ENCODE data around the gene PALMD. TPM values are rescaled to one million over a fixed set of nuclear protein-coding genes. Genes with fewer than 3 reads are reported as not detected.
A peak's percentile ranks its signal among the peaks of the same experiment; 100 is the strongest.

The PALMD gene
- total RNA-seq, 1 donor from 2014 or later: 1.3 TPM

- Histone ChIP-seq H3K4me3 (ENCODE audit: low read depth, low read length) (no peak overlapping the region), H3K36me3 (ENCODE audit: control insufficient read depth, insufficient read depth, low read length) (peaks cover 1% of the 10 kb centered on the region), H3K27me3 (ENCODE audit: control insufficient read depth, insufficient read depth, low read length) (no peaks in the 10 kb centered on the region)
- DNase-seq (ENCODE audit: low read depth) (peak; percentile 83), FAIRE-seq (no peak)
- TF ChIP-seq, protein P1, sequence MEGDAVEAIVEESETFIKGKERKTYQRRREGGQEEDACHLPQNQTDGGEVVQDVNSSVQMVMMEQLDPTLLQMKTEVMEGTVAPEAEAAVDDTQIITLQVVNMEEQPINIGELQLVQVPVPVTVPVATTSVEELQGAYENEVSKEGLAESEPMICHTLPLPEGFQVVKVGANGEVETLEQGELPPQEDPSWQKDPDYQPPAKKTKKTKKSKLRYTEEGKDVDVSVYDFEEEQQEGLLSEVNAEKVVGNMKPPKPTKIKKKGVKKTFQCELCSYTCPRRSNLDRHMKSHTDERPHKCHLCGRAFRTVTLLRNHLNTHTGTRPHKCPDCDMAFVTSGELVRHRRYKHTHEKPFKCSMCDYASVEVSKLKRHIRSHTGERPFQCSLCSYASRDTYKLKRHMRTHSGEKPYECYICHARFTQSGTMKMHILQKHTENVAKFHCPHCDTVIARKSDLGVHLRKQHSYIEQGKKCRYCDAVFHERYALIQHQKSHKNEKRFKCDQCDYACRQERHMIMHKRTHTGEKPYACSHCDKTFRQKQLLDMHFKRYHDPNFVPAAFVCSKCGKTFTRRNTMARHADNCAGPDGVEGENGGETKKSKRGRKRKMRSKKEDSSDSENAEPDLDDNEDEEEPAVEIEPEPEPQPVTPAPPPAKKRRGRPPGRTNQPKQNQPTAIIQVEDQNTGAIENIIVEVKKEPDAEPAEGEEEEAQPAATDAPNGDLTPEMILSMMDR (IDR thresholded peaks at IDR 0.05; ENCODE audit: insufficient read depth, low read length, severe bottlenecking): no peak
Measured at GRCh38 chr1:99682291-99682751, 36.4 kb downstream of the PALMD start.

GRCh38 chr1:99685516-99686180 is 39.7 kb downstream of the PALMD start:
- no peak overlapping the region for H3K4me3 ChIP-seq (ENCODE audit: low read depth, low read length)
- DNase-seq (ENCODE audit: low read depth) (peak; percentile 76), FAIRE-seq (peak; percentile 36)
- peaks cover 5% of the 10 kb centered on the region for H3K36me3 ChIP-seq (ENCODE audit: control insufficient read depth, insufficient read depth, low read length)
- TF ChIP-seq, protein P1 (IDR thresholded peaks at IDR 0.05; ENCODE audit: insufficient read depth, low read length, severe bottlenecking): peak; percentile 80
- H3K27me3 ChIP-seq (ENCODE audit: control insufficient read depth, insufficient read depth, low read length): no peaks in the 10 kb centered on the region

DNA sequence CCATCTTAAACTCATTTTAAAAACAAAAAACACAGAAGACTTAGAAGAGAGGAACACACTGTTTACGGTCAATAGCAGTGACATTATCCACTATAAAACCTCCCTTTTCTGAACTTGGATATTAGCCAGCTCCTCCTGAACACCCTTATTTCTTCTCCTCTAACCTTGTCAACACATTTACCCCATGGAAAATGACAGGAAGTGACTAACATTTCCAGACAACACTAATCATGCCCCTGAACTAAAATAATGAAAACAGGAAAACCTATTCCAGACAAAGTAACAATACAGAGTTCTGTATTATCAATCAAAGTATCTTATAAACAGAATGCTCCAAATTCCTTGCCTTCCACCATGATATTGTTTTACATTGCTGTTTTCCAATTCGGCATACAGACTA is 45.3 kb downstream of the PALMD start:
- peaks cover 5% of the 10 kb centered on the region for H3K36me3 ChIP-seq (ENCODE audit: control insufficient read depth, insufficient read depth, low read length)
- TF ChIP-seq, protein P1 (IDR thresholded peaks at IDR 0.05; ENCODE audit: insufficient read depth, low read length, severe bottlenecking): no peak
- H3K4me3 ChIP-seq (ENCODE audit: low read depth, low read length): no peak overlapping the region
- FAIRE-seq (no peak), DNase-seq (ENCODE audit: low read depth) (peak; percentile 51)
- no peaks in the 10 kb centered on the region for H3K27me3 ChIP-seq (ENCODE audit: control insufficient read depth, insufficient read depth, low read length)

DNA sequence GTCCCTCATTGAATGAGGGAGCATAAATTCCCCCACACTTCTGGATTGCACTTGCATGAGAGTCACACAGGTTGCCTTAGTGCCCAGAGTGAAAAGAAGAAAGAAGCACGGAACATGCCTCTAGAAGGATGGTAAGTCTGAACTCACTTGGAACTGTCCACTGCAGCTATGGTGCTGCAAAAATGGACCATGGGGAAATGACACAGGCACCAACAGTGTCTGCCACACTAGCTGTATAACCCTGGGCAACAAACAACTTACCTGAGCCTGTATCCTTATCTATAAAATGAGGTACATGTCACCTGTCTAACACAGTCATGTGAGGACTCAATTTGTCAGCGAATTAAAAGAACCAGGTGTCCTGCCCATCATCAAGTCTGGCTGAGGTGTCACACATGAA is 50.7 kb downstream of the PALMD start:
- FAIRE-seq: peak; percentile 82
- TF ChIP-seq, protein P1 (IDR thresholded peaks at IDR 0.05; ENCODE audit: insufficient read depth, low read length, severe bottlenecking): no peak
- Histone ChIP-seq H3K36me3 (ENCODE audit: control insufficient read depth, insufficient read depth, low read length) (no peaks in the 10 kb centered on the region), H3K27me3 (ENCODE audit: control insufficient read depth, insufficient read depth, low read length) (no peaks in the 10 kb centered on the region), H3K4me3 (ENCODE audit: low read depth, low read length) (no peak overlapping the region)
- DNase-seq (ENCODE audit: low read depth): no peak

GRCh38 chr1:99697580-99697979 is 51.7 kb downstream of the PALMD start:
- H3K4me3 ChIP-seq (ENCODE audit: low read depth, low read length): no peak overlapping the region
- no peaks in the 10 kb centered on the region for H3K27me3 ChIP-seq (ENCODE audit: control insufficient read depth, insufficient read depth, low read length)
- DNase-seq (ENCODE audit: low read depth) (no peak), FAIRE-seq (no peak)
- TF ChIP-seq, protein P1 (IDR thresholded peaks at IDR 0.05; ENCODE audit: insufficient read depth, low read length, severe bottlenecking): no peak
- H3K36me3 ChIP-seq (ENCODE audit: control insufficient read depth, insufficient read depth, low read length): no peaks in the 10 kb centered on the region

- TF ChIP-seq, protein P1 (IDR thresholded peaks at IDR 0.05; ENCODE audit: insufficient read depth, low read length, severe bottlenecking): no peak
- no peaks in the 10 kb centered on the region for H3K27me3 ChIP-seq (ENCODE audit: control insufficient read depth, insufficient read depth, low read length)
- FAIRE-seq (no peak), DNase-seq (ENCODE audit: low read depth) (no peak)
- no peak overlapping the region for H3K4me3 ChIP-seq (ENCODE audit: low read depth, low read length)
- H3K36me3 ChIP-seq (ENCODE audit: control insufficient read depth, insufficient read depth, low read length): no peaks in the 10 kb centered on the region
Measured at GRCh38 chr1:99700020-99700419, 54.1 kb downstream of the PALMD start.

Data from bronchial epithelial cell (primary cell).